Measurements from ENCODE around the gene LRBA. TPM values are rescaled to one million over a fixed set of nuclear protein-coding genes. Genes with fewer than 3 reads are reported as not detected.

LRBA gene
- total and polyA plus RNA-seq, 2 donors (not counting 3 experiments of a cell fraction or from before 2014, with no cell fraction given): 18.0 to 35.1 TPM

DNA sequence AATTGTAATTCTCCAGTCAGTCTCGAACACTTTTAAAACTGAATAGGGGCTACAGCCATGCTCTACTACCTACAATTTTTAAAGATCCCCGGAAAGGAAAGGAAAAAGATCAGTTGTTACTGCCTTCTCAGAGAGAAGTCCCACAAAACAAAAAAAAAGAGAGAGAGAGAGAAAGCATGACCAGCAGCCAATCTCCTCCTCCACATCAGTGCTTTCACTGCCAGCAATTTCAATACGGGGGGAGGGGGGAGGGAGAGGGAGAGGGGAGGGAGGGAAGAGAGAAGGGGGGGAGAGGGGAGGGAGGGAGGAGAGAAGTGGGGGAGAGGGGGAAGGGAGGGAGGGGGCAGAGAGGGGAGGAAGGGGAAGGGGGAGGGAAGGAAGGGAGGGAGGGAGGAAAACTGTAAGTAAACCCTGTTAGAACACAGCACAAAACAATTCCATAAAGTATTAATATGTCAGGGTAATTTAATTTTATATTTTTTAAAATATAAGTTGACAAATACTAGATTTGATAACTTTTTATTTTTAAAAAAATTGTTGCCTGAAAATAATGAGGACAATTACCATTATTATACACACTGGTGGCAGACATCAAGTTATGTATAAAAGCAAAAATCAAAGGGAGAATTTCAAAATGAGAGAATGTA, 108.0 kb downstream of the LRBA start:
- no peak overlapping the region for H3K4me2 ChIP-seq (ENCODE audit: insufficient read depth, low read length)
- TF ChIP-seq, protein P1, sequence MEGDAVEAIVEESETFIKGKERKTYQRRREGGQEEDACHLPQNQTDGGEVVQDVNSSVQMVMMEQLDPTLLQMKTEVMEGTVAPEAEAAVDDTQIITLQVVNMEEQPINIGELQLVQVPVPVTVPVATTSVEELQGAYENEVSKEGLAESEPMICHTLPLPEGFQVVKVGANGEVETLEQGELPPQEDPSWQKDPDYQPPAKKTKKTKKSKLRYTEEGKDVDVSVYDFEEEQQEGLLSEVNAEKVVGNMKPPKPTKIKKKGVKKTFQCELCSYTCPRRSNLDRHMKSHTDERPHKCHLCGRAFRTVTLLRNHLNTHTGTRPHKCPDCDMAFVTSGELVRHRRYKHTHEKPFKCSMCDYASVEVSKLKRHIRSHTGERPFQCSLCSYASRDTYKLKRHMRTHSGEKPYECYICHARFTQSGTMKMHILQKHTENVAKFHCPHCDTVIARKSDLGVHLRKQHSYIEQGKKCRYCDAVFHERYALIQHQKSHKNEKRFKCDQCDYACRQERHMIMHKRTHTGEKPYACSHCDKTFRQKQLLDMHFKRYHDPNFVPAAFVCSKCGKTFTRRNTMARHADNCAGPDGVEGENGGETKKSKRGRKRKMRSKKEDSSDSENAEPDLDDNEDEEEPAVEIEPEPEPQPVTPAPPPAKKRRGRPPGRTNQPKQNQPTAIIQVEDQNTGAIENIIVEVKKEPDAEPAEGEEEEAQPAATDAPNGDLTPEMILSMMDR (IDR thresholded peaks at IDR 0.05; ENCODE audit: extremely low read depth in 1 of 2, insufficient read depth in 1 of 2, low read depth in 1 of 2, low read length in 2 of 2): no peak
- TF ChIP-seq MYC (IDR thresholded peaks at IDR 0.05; ENCODE audit: low read depth, low read length): no peak
- H4K20me1 ChIP-seq (replicated peaks; ENCODE audit: control insufficient read depth, extremely low read depth, insufficient read depth, low read length): no peaks in the 10 kb centered on the region
- dilution Hi-C loops (cut with MboI; ENCODE audit: extremely low pct_ligation_motif_present, low sequenced_read_pairs) (no loop called here), intact Hi-C loops (cut with micrococcal nuclease) (no loop called here)
- no peak overlapping the region for H3K27ac ChIP-seq (ENCODE audit: insufficient read depth, low read depth, low read length)
- no peak overlapping the region for H2AFZ ChIP-seq (ENCODE audit: low read depth, low read length)
- H3K4me1 ChIP-seq (ENCODE audit: control insufficient read depth, extremely low read depth, insufficient read depth, low read length): no peaks in the 10 kb centered on the region
- no peak overlapping the region for H3K4me3 ChIP-seq (replicated peaks in 1 of 3; ENCODE audit: insufficient read depth in 1 of 3, low read depth in 1 of 3, low read length in 3 of 3)
- no peaks in the 10 kb centered on the region for H3K79me2 ChIP-seq (ENCODE audit: control insufficient read depth, insufficient read depth, low read length)
- H3K9ac ChIP-seq (replicated peaks; ENCODE audit: extremely low read depth, insufficient read depth, low read length): no peak overlapping the region
- POLR2A ChIA-PET: no interaction called here
- FAIRE-seq (no peak), DNase-seq (ENCODE audit: low read depth, low spot score) (no peak)
- no peaks in the 10 kb centered on the region for H3K36me3 ChIP-seq (ENCODE audit: control insufficient read depth in 2 of 2, extremely low read depth in 1 of 2, insufficient read depth in 2 of 2, low read length in 2 of 2)
- H3K9me1 ChIP-seq (replicated peaks; ENCODE audit: control insufficient read depth, extremely low read depth, insufficient read depth, low read length): no peaks in the 10 kb centered on the region
- no peaks in the 10 kb centered on the region for H3K9me3 ChIP-seq (replicated peaks; ENCODE audit: control insufficient read depth, insufficient read depth, low read length)
- no TSS peak for BruUV-seq (replicated peaks)
- CTCF ChIA-PET: no interaction called here
- H3K27me3 ChIP-seq (ENCODE audit: control insufficient read depth in 2 of 2, insufficient read depth in 2 of 2, low read length in 2 of 2): no peaks in the 10 kb centered on the region

DNA sequence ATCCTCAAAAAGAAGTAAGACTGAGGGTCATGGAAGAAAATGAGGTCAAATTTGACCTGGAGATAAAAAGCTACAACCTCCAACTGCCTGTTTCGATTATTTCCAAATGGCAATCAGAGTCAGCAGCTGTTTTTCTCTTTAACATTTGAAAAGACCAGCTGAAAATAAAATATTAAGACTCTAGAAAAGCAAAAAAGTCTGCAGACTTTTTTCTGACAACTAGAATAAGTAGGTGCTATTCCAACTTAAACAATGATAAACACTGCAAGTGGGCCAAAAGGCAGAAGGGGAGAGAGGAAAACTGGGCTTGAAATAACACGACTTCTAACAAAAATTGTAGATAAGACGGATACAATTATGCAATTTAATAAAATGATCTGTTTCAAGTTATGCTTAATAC, 110.4 kb downstream of the LRBA start:
- FAIRE-seq: no peak
- no peaks in the 10 kb centered on the region for H3K27me3 ChIP-seq (ENCODE audit: control insufficient read depth in 2 of 2, insufficient read depth in 2 of 2, low read length in 2 of 2)
- no peak overlapping the region for H3K4me2 ChIP-seq (ENCODE audit: insufficient read depth, low read length)
- H3K9ac ChIP-seq (replicated peaks; ENCODE audit: extremely low read depth, insufficient read depth, low read length): no peak overlapping the region
- no peaks in the 10 kb centered on the region for H3K9me3 ChIP-seq (replicated peaks; ENCODE audit: control insufficient read depth, insufficient read depth, low read length)
- no peaks in the 10 kb centered on the region for H3K4me1 ChIP-seq (ENCODE audit: control insufficient read depth, extremely low read depth, insufficient read depth, low read length)
- TF ChIP-seq JUN (IDR thresholded peaks at IDR 0.05; ENCODE audit: borderline replicate concordance, insufficient read depth, insufficient read length, low read depth): no peak
- no peak overlapping the region for H2AFZ ChIP-seq (ENCODE audit: low read depth, low read length)
- no TSS peak for BruUV-seq (replicated peaks)
- no peak overlapping the region for H3K4me3 ChIP-seq (replicated peaks in 1 of 3; ENCODE audit: insufficient read depth in 1 of 3, low read depth in 1 of 3, low read length in 3 of 3)
- dilution Hi-C loops (cut with MboI; ENCODE audit: extremely low pct_ligation_motif_present, low sequenced_read_pairs) (no loop called here), intact Hi-C loops (cut with micrococcal nuclease) (no loop called here)
- no peaks in the 10 kb centered on the region for H3K79me2 ChIP-seq (ENCODE audit: control insufficient read depth, insufficient read depth, low read length)
- CTCF ChIA-PET: no interaction called here
- no peak for DNase-seq (ENCODE audit: low read depth, low spot score)
- H4K20me1 ChIP-seq (replicated peaks; ENCODE audit: control insufficient read depth, extremely low read depth, insufficient read depth, low read length): no peaks in the 10 kb centered on the region
- POLR2A ChIA-PET: no interaction called here
- H3K9me1 ChIP-seq (replicated peaks; ENCODE audit: control insufficient read depth, extremely low read depth, insufficient read depth, low read length): no peaks in the 10 kb centered on the region
- no peak overlapping the region for H3K27ac ChIP-seq (ENCODE audit: insufficient read depth, low read depth, low read length)
- peaks cover 0 to 3% of the 10 kb centered on the region in 2 experiments for H3K36me3 ChIP-seq (ENCODE audit: control insufficient read depth in 2 of 2, extremely low read depth in 1 of 2, insufficient read depth in 2 of 2, low read length in 2 of 2)
